Dedifferentiated amniotic fluid mesenchymal stem cell (primary cell): ENCODE measurements around the gene LGALS12.

Experiments used
- DNase-seq: peaks from one replicate; pipeline ENCODE4 v3.0.0-alpha.2; 2016; ENCODE audit errors: extremely low spot score

LGALS12 gene, protein sequence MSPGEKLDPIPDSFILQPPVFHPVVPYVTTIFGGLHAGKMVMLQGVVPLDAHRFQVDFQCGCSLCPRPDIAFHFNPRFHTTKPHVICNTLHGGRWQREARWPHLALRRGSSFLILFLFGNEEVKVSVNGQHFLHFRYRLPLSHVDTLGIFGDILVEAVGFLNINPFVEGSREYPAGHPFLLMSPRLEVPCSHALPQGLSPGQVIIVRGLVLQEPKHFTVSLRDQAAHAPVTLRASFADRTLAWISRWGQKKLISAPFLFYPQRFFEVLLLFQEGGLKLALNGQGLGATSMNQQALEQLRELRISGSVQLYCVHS

DNA sequence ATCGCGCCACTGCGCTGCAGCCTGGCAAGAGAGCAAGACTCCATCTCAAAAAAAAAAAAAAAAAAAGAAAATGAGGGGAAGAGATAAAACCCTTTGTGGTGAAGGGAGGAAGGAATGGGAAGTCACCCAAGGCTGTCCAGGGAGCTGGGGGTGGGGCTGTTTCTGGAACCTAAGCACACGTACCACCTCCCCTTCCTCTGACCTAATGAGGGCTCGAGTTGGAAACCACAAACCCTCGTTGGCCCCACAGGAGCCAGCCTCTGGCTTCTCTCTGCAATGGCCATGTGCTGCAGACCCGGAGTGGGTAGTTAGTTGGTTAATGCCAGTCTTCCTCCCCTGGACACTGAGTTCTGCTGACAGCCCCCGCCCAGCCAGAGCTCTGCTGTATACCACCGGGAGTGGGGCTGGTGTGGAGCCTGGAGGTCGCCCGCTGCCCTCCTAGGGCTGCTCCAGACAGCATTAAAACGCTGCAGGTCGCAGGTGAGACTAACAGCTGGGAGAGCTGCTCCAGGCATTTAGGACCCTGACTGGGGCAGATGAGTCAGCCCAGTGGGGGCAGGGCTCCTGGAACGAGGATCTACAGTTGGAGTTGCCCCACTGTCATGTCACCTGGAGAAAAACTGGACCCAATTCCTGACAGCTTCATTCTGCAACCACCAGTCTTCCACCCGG lies at the start of gene LGALS12:
Gene LGALS12 (plus strand): TSS at position 228 of the 672 bp plus-strand sequence. CDS start 375 bp downstream, at position 603.
- no peak for DNase-seq

- no peak for DNase-seq
Measured at GRCh38 chr11:63459586-63459985, 46.3 kb upstream of the LGALS12 start.

- no peak for DNase-seq
Measured at GRCh38 chr11:63462137-63462536, 43.7 kb upstream of the LGALS12 start.

DNA sequence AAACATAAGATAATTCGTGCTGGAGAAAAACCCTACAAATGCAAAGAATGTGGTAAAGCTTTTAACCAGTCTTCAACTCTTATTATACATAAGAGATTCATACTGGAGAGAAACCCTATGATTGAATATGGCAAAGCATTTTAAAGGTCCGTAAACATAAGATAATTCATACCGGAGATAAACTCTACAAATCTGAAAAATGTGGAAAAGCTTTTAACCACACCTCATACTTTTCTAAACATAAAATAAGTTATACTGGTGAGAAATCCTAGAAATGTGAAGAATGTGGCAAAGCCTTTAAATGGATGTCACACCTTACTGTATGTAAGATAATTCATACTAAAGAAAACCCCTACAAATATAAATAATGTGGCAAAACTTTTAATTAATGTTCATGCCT lies 35.6 kb upstream of the LGALS12 start:
- DNase-seq = no peak

DNA sequence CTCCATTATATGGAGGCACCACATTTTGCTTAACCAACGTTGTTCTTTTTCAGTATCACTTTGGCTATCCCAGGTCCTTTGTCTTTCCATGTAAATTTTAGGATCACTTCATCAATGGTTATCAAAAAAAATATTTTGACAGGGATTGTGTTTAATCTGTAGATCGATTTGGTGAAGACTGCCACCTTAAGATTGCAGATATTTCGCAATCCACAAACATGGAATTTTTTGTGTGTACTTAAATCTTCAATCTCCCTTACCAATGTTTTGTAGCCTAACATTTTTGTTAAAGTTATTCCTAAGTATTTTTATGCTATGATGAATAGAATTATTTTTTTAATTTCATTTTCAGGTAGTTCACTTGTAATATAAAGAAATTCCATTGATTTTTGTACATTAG lies 33.5 kb upstream of the LGALS12 start:
- no peak for DNase-seq

- DNase-seq = no peak
Measured at GRCh38 chr11:63476618-63477017, 29.3 kb upstream of the LGALS12 start.

- peak; percentile 75 for DNase-seq
Measured at GRCh38 chr11:63478896-63479295, 27.0 kb upstream of the LGALS12 start.

DNA sequence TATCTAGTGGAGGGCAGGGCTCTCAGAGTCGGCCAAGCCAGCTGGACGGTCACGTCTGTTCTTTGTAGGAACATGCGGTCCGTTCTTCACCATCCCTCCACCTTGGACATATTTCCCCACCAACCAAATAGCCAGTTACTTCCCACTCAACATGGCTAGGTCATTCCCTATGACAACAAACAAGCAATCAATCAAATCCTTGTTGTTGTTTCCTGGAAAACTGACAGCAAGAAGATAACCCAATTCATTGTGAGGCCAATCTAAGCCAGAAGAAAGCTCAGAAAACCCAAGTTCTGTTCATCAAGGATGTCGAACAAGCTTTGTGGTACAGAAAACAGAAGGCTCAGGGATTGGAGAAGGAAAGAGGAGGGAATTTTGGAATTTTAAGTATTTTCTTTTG lies 25.8 kb upstream of the LGALS12 start:
- DNase-seq = no peak

DNA sequence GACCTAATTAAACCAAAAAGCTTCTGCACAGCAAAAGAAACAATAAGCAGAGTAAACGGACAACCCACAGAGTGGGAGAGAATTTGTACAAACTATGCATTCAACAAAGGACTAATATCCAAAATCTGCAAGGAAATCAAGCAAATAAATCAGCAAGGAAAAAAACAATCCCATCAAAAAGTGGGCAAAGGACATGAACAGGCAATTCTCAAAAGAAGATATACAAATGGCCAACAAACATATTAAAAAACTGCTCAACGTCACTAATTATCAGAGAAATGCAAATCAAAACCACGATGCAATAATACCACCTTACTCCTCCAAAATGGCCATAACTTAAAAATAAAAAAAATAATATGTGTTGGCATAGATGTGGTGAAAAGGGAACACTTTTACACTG lies 20.1 kb upstream of the LGALS12 start:
- no peak for DNase-seq

GRCh38 chr11:63488789-63489188 lies 17.1 kb upstream of the LGALS12 start:
- DNase-seq = no peak

GRCh38 chr11:63489879-63490278 lies 16.0 kb upstream of the LGALS12 start:
- no peak for DNase-seq

DNA sequence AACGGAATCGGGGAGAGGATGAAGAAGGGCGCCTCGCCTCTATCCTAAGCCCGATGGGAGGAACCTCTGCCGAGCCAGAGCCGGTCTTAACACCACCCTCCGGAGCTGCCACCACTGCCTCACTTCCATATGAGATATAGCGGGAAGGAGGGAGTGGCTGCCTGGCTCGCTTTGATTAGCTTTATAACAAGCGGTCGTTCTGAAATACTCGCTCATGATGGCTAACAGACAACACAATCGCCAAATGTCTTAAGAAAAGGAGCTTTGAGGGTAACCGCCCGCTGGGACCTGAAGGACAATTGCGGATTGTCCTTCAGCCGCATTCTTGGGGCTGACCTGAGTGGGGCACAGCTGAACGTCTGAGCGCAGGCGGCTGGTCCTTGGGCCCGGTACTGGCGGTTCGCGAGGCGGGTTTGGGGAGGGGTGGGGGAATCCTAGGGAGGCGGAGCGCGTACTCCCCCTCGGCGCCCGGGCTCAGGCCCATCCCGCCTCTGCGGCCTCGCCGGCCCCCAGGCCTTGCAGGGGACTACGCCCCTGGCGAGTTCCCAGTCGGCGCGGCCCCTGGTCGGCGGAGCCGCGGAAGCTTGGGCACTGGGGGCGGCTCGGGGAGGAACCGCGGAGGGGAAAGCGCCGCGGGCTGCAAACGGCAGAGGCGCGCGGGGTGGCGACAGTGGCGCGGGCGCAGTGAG lies 15.2 kb upstream of the LGALS12 start, which contains the start of gene PLAAT5:
Gene PLAAT5 (minus strand): TSS at position 617 of the 689 bp plus-strand sequence. CDS start 133 bp downstream, at position 484.
- no peak for DNase-seq

DNA sequence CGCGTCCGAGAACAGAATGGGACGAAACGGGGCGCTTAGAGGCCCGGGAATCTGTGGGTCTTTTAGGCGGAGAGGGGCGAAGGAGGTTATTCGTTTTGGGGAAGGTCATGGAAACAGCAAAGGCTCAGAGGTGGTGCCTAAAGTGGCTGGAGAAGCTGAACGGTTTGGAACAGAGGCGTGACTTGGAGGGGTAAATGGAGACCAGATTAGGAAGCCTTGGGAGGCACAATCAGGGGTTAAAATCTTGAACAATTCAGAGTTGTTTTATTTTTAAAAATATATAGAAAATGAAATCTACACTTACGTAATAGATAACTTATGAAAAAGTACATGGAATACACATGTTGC lies 14.7 kb upstream of the LGALS12 start:
- DNase-seq = no peak

GRCh38 chr11:63491636-63492372 lies 14.1 kb upstream of the LGALS12 start:
- no peak for DNase-seq

DNA sequence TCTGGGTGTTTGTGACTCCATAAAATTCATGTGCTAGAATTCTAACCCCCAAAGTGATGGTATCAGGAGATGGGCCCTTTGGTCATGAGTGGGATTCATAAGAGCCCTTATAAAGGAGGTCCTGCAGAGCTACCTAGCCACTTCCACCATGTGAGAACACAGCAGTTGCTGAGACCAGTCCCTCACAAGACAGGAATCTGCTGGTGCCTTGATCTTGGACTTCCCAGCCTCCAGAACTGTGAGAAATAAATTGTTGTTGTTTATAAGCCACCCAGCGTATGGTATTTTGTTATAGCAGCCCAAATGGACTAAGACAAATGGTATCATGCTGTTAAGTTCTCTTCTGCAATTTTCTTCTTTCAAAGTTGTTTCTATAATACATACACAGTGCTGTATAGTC lies 13.4 kb upstream of the LGALS12 start:
- DNase-seq = no peak

DNA sequence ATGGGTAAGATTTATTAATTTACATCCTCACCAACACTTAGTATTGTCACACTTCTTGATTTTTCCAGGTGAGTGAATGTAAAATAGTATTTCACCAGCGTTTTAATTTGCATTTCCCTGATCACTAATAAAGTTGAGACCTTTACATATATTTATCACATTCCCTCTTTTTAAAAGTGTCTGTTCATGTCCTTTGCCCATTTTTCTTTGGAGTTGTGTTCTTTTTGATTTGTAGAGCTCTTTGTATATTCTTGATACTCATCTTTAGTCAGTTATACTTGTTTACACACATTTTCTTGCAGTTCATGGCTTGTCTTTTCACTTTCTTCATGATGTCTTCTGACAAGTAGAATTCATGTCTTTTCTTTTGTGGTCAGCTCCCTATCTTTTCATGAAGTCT lies 12.8 kb upstream of the LGALS12 start:
- no peak for DNase-seq

DNA sequence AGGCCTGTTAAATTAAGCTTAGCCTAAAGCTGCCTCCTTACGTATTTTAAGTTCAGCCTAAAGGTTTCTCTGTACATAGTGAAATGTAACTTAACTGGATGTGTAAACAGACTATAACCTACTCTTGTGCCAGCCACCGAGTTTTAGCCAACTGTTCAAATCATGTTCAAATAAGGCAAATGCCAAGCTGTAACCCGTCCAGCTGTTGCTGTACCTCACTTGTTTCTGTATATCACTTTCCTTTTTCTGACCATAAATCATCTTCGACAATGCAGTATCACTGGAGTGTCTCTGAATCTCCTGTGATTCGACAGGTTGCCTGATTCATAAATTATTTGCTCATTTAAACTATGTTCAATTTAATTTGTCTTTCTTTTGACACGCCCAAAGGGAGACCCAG lies 10.9 kb upstream of the LGALS12 start:
- DNase-seq = no peak

DNA sequence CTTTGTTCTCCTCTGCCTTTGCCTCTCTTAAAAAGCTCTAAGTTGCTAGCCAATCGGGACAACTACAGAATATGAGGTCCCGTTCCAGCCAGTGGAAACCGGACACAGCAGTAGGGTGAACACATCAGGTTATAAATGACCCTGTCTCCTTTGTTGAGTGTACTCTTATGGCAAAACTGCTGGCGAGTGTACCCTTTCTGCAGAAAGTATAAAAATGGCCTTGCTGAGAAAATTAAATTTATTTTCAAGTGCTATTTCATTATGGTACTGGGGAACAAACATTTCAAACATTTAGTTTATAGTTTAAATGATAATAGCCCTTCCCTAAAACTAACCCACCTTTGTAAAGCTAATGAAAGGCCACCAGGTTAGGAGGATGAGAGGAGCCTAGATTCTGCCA lies 6.0 kb upstream of the LGALS12 start:
- DNase-seq = no peak

DNA sequence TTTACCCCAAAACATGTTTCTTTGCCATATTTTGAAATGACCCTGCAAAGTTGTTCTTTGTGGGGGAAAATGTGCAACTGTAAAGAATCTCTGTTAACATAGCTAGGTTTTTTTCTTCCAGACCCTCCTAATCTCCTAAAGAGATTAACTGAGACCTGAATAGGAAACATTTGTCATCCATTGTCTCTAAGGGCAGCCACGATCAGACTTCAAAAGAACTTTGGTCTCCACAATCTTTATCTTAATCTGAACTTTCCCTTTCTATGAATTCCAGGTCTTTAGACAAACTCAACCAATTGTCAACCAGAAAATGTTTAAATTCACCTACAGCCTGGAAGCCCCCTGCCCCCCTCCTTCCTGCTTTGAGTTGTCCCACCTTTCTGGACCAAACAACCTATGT lies 4.6 kb upstream of the LGALS12 start:
- DNase-seq = no peak

- DNase-seq = no peak
Measured at GRCh38 chr11:63502252-63502820, 3.5 kb upstream of the LGALS12 start.

GRCh38 chr11:63503492-63503891 lies 2.4 kb upstream of the LGALS12 start:
- no peak for DNase-seq

- DNase-seq = no peak
Measured at GRCh38 chr11:63504054-63504453, 1.8 kb upstream of the LGALS12 start.
